ENCODE data around the gene ISCU. TPM values are rescaled to one million over a fixed set of nuclear protein-coding genes. Genes with fewer than 3 reads are reported as not detected.

Gene ISCU
- total RNA-seq, 1 donor from 2014 or later = 78.9 TPM

GRCh38 chr12:108559748-108560147 is 2.6 kb upstream of the ISCU start:
- Histone ChIP-seq H3K27ac (no peak overlapping the region), H3K27me3 (no peaks in the 10 kb centered on the region), H3K4me3 (peak overlapping the region; percentile 67), H3K9ac (peak overlapping the region; percentile 91), H3K36me3 (peaks cover 6% of the 10 kb centered on the region), H3F3A (ENCODE audit: low read depth) (peaks cover 15% of the 10 kb centered on the region), H2AFZ (replicated peaks) (no peak overlapping the region), H3K4me1 (peaks cover 6% of the 10 kb centered on the region), H3K4me2 (peak overlapping the region; percentile 84), H3K9me3 (ENCODE audit: low read depth) (no peaks in the 10 kb centered on the region), H3K79me2 (ENCODE audit: low read depth) (peaks cover 84% of the 10 kb centered on the region), H4K20me1 (ENCODE audit: low read depth) (peaks cover 53% of the 10 kb centered on the region)
- no peak for DNase-seq (ENCODE audit: low spot score)
- TF ChIP-seq EZH2phosphoT487 (IDR thresholded peaks at IDR 0.05) (no peak), EZH2 (IDR thresholded peaks at IDR 0.05) (no peak), CTCF (IDR thresholded peaks at IDR 0.05) (no peak)
- Mint-ChIP-seq H3K27me3 (ENCODE audit: insufficient read depth, low read depth) (peaks cover 7% of the 10 kb centered on the region), H3K4me1 (peaks cover 43% of the 10 kb centered on the region), H3K36me3 (peaks cover 4% of the 10 kb centered on the region), H3K27ac (no peak overlapping the region), H3K4me3 (peak overlapping the region; percentile 100), H3K9me3 (no peaks in the 10 kb centered on the region)

GRCh38 chr12:108560321-108560721 is 2.1 kb upstream of the ISCU start:
- H3K4me2 ChIP-seq = peak overlapping the region; percentile 84
- H3K27ac ChIP-seq = no peak overlapping the region
- Mint-ChIP-seq H3K27ac (peak overlapping the region; percentile 72), H3K4me3 (peak overlapping the region; percentile 100), H3K9me3 (no peaks in the 10 kb centered on the region), H3K36me3 (peaks cover 4% of the 10 kb centered on the region), H3K4me1 (peaks cover 43% of the 10 kb centered on the region), H3K27me3 (ENCODE audit: insufficient read depth, low read depth) (peaks cover 7% of the 10 kb centered on the region)
- TF ChIP-seq EZH2 (IDR thresholded peaks at IDR 0.05) = no peak
- TF ChIP-seq CTCF (IDR thresholded peaks at IDR 0.05) = no peak
- TF ChIP-seq EZH2phosphoT487 (IDR thresholded peaks at IDR 0.05) = no peak
- H3K4me3 ChIP-seq = peak overlapping the region; percentile 67
- H3K9me3 ChIP-seq (ENCODE audit: low read depth) = no peaks in the 10 kb centered on the region
- peaks cover 79% of the 10 kb centered on the region for H3K79me2 ChIP-seq (ENCODE audit: low read depth)
- peaks cover 15% of the 10 kb centered on the region for H3F3A ChIP-seq (ENCODE audit: low read depth)
- peak overlapping the region; percentile 91 for H3K9ac ChIP-seq
- peaks cover 6% of the 10 kb centered on the region for H3K4me1 ChIP-seq
- peaks cover 6% of the 10 kb centered on the region for H3K36me3 ChIP-seq
- no peaks in the 10 kb centered on the region for H3K27me3 ChIP-seq
- DNase-seq (ENCODE audit: low spot score) = no peak
- H2AFZ ChIP-seq (replicated peaks) = no peak overlapping the region
- H4K20me1 ChIP-seq (ENCODE audit: low read depth) = peaks cover 47% of the 10 kb centered on the region

GRCh38 chr12:108560752-108561719 is 1.4 kb upstream of the ISCU start, which contains the start of gene SART3:
Gene SART3 (minus strand): TSS chr12:108561173. CDS start chr12:108561154, 19 bp downstream.
- Mint-ChIP-seq H3K4me3 (peak within 1 kb of the TSS; percentile 100), H3K36me3 (peaks cover 4% of the 10 kb centered on the region), H3K27ac (peak within 1 kb of the TSS; percentile 100), H3K9me3 (no peaks in the 10 kb centered on the region), H3K4me1 (peaks cover 37% of the 10 kb centered on the region), H3K27me3 (ENCODE audit: insufficient read depth, low read depth) (peaks cover 7% of the 10 kb centered on the region)
- peak within 1 kb of the TSS; percentile 94 for H2AFZ ChIP-seq (replicated peaks)
- peak; percentile 91 for DNase-seq (ENCODE audit: low spot score)
- peaks cover 71% of the 10 kb centered on the region for H3K79me2 ChIP-seq (ENCODE audit: low read depth)
- peak within 1 kb of the TSS; percentile 91 for H3K9ac ChIP-seq
- no peaks in the 10 kb centered on the region for H3K27me3 ChIP-seq
- H3K4me2 ChIP-seq = peak within 1 kb of the TSS; percentile 84
- H4K20me1 ChIP-seq (ENCODE audit: low read depth) = peaks cover 40% of the 10 kb centered on the region
- peak within 1 kb of the TSS; percentile 67 for H3K4me3 ChIP-seq
- peak within 1 kb of the TSS; percentile 95 for H3K27ac ChIP-seq
- H3K9me3 ChIP-seq (ENCODE audit: low read depth) = no peaks in the 10 kb centered on the region
- peaks cover 15% of the 10 kb centered on the region for H3F3A ChIP-seq (ENCODE audit: low read depth)
- peaks cover 6% of the 10 kb centered on the region for H3K4me1 ChIP-seq
- H3K36me3 ChIP-seq = peaks cover 6% of the 10 kb centered on the region
- TF ChIP-seq EZH2phosphoT487 (IDR thresholded peaks at IDR 0.05) (no peak), CTCF (IDR thresholded peaks at IDR 0.05) (no peak), EZH2 (IDR thresholded peaks at IDR 0.05) (no peak)

All from neural progenitor cell (in vitro differentiated cells).